Measurements from ENCODE around the gene PTCH2.

Gene PTCH2

DNA sequence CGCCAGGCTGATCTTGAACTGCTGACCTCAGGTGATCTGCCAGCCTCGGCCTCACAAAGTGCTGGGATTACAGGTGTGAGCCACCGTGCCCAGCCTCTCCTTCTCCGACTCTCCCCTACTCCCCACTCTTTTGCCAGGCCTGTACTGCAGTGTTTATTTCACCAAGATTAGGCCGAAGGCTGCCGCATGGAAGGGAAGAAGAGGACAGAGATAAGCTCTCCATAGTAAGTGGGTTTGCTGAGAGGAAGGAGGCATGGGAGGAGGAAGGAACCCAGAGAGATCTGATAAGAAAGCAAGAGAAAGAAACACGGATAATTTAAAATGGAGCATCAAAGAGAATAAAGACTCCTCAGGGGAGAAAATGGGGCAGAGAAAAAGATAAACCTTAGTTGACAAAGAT, 8.7 kb downstream of the PTCH2 start:
- Histone ChIP-seq H2AFZ (ENCODE audit: low read depth, low read length) (no peak overlapping the region), H4K20me1 (ENCODE audit: insufficient read depth, low read length) (no peaks in the 10 kb centered on the region), H3K4me1 (ENCODE audit: low read length) (peaks cover 14% of the 10 kb centered on the region), H3K9me3 (ENCODE audit: insufficient read depth, low read length) (no peaks in the 10 kb centered on the region), H3K9ac (ENCODE audit: low read length) (no peak overlapping the region), H3K4me3 (ENCODE audit: low read length) (no peak overlapping the region), H3K36me3 (replicated peaks; ENCODE audit: low read depth, low read length) (no peaks in the 10 kb centered on the region), H3K4me2 (ENCODE audit: low read length) (no peak overlapping the region), H3K27ac (ENCODE audit: low read length) (no peak overlapping the region), H3K27me3 (ENCODE audit: low read depth, low read length) (no peaks in the 10 kb centered on the region), H3K79me2 (ENCODE audit: low read length) (no peaks in the 10 kb centered on the region)
- TF ChIP-seq CTCF (IDR thresholded peaks at IDR 0.05; ENCODE audit: low read depth, low read length): no peak
- TF ChIP-seq EZH2phosphoT487 (IDR thresholded peaks at IDR 0.05; ENCODE audit: low read depth): no peak

DNA sequence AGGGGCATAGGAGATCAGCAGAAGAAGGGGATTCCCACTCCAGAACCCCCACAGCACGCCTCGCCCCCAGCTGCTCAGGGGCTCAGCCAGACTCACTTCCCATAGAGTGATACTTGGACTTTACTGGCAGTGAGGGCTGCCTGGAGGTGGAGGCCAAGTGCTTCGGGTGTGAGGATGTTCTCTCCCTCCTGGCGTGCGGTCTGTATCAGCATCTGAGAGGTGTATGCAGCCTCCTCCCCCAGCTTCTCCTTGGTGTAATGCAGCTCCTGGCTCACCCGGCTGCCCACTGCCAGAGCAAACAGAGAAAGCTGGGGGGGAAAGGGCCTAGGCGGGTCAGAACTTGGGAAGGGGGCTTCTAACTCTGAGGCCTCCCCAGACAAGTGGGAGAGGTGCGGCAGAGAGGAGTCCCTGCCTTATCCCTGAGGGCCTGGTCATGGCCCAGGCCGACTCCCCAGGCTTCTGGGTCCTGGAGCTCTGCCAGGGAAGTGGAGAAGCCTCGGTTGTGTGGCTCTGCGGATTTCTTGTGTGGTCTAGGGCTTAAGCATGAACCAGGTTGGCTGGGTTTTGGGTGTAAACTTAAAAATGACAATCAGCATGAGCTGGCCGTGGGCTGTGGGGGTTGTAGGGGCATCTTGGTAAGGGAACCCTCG, 10.9 kb downstream of the PTCH2 start:
- Histone ChIP-seq H3K36me3 (replicated peaks; ENCODE audit: low read depth, low read length) (no peaks in the 10 kb centered on the region), H3K79me2 (ENCODE audit: low read length) (no peaks in the 10 kb centered on the region), H3K4me3 (ENCODE audit: low read length) (no peak overlapping the region), H2AFZ (ENCODE audit: low read depth, low read length) (no peak overlapping the region), H3K4me1 (ENCODE audit: low read length) (peaks cover 14% of the 10 kb centered on the region), H3K4me2 (ENCODE audit: low read length) (no peak overlapping the region), H4K20me1 (ENCODE audit: insufficient read depth, low read length) (no peaks in the 10 kb centered on the region), H3K27ac (ENCODE audit: low read length) (no peak overlapping the region), H3K9ac (ENCODE audit: low read length) (no peak overlapping the region), H3K9me3 (ENCODE audit: insufficient read depth, low read length) (no peaks in the 10 kb centered on the region), H3K27me3 (ENCODE audit: low read depth, low read length) (no peaks in the 10 kb centered on the region)
- TF ChIP-seq CTCF (IDR thresholded peaks at IDR 0.05; ENCODE audit: low read depth, low read length) (no peak), EZH2phosphoT487 (IDR thresholded peaks at IDR 0.05; ENCODE audit: low read depth) (no peak)

DNA sequence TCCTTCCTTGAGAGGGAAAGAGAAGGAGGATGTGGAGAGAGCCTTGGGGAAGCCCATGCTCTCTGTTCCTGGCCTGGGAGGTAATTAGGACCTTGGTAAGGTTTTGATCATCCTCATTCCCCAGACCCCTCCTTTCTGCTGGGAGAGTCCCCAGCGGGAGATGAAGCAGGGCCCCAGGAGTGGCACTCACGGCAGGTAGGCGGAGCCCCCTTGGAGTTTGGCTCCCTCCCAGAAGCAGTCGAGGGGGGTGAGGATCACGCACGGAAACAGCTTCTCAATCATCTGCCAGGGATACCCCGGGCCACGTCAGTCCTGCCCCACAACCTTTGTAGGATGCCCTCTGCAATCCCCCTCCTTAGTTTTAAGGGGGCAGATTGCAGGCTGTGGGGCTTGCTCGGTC, 11.5 kb downstream of the PTCH2 start:
- H3K79me2 ChIP-seq (ENCODE audit: low read length): no peaks in the 10 kb centered on the region
- no peaks in the 10 kb centered on the region for H3K27me3 ChIP-seq (ENCODE audit: low read depth, low read length)
- no peaks in the 10 kb centered on the region for H3K36me3 ChIP-seq (replicated peaks; ENCODE audit: low read depth, low read length)
- no peaks in the 10 kb centered on the region for H4K20me1 ChIP-seq (ENCODE audit: insufficient read depth, low read length)
- no peak overlapping the region for H3K9ac ChIP-seq (ENCODE audit: low read length)
- H3K4me2 ChIP-seq (ENCODE audit: low read length): no peak overlapping the region
- H2AFZ ChIP-seq (ENCODE audit: low read depth, low read length): no peak overlapping the region
- TF ChIP-seq EZH2phosphoT487 (IDR thresholded peaks at IDR 0.05; ENCODE audit: low read depth) (no peak), CTCF (IDR thresholded peaks at IDR 0.05; ENCODE audit: low read depth, low read length) (no peak)
- H3K4me3 ChIP-seq (ENCODE audit: low read length): no peak overlapping the region
- H3K4me1 ChIP-seq (ENCODE audit: low read length): peaks cover 14% of the 10 kb centered on the region
- H3K9me3 ChIP-seq (ENCODE audit: insufficient read depth, low read length): no peaks in the 10 kb centered on the region
- H3K27ac ChIP-seq (ENCODE audit: low read length): no peak overlapping the region

DNA sequence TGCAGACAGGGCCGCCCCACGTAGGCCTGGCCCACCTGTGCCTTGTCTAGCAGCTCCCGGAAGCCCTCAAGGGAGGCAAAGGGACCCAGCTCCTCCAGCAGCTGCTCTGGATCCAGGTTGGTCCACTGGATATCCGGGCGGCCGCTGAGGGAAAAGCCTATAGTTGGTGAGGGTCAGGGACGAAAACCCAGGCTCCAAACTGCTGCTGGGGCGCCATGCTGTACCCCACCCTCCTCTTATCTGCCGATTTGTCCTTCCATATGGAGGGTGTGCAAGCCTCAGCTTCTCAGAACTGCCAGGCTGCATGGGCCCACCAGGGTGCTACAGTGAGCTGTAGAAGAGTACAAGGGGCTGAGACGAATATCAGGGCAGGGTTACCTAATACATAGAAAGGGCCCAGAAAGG, 12.2 kb downstream of the PTCH2 start:
- Histone ChIP-seq H3K9ac (ENCODE audit: low read length) (no peak overlapping the region), H3K27me3 (ENCODE audit: low read depth, low read length) (no peaks in the 10 kb centered on the region), H4K20me1 (ENCODE audit: insufficient read depth, low read length) (no peaks in the 10 kb centered on the region), H3K27ac (ENCODE audit: low read length) (no peak overlapping the region), H3K36me3 (replicated peaks; ENCODE audit: low read depth, low read length) (no peaks in the 10 kb centered on the region), H2AFZ (ENCODE audit: low read depth, low read length) (no peak overlapping the region), H3K79me2 (ENCODE audit: low read length) (no peaks in the 10 kb centered on the region), H3K4me3 (ENCODE audit: low read length) (no peak overlapping the region), H3K4me1 (ENCODE audit: low read length) (peaks cover 11% of the 10 kb centered on the region), H3K4me2 (ENCODE audit: low read length) (no peak overlapping the region), H3K9me3 (ENCODE audit: insufficient read depth, low read length) (no peaks in the 10 kb centered on the region)
- TF ChIP-seq EZH2phosphoT487 (IDR thresholded peaks at IDR 0.05; ENCODE audit: low read depth): no peak
- TF ChIP-seq CTCF (IDR thresholded peaks at IDR 0.05; ENCODE audit: low read depth, low read length): no peak

All from OCI-LY3 (cell line).